HFF-Myc (cell line): Measurements from ENCODE around the gene ELF3.
"Not testable (repeated sequence)": the region's sequence is repeated elsewhere in the genome, so short reads cannot be mapped to it uniquely, and the experiment has no call there.

ENCODE experiments used
- DNase-seq: peaks from one replicate; pipeline ENCODE4 v3.0.0-alpha.2; 2011; ENCODE audit warnings: low read depth; ENCODE audit errors: extremely low read depth
- H3K4me3 ChIP-seq: replicated peaks from 2 replicates; pipeline ENCODE4 v1.5.1; 2011; ENCODE audit warnings: low read depth, mild to moderate bottlenecking, control low read depth, low read length
- TF ChIP-seq, protein P1 (sequence below): IDR thresholded peaks from 2 replicates; pipeline ENCODE4 v1.5.1; 2012; ENCODE audit warnings: mild to moderate bottlenecking, low read depth, low read length, control low read depth; ENCODE audit errors: missing control alignments

The ELF3 gene

DNA sequence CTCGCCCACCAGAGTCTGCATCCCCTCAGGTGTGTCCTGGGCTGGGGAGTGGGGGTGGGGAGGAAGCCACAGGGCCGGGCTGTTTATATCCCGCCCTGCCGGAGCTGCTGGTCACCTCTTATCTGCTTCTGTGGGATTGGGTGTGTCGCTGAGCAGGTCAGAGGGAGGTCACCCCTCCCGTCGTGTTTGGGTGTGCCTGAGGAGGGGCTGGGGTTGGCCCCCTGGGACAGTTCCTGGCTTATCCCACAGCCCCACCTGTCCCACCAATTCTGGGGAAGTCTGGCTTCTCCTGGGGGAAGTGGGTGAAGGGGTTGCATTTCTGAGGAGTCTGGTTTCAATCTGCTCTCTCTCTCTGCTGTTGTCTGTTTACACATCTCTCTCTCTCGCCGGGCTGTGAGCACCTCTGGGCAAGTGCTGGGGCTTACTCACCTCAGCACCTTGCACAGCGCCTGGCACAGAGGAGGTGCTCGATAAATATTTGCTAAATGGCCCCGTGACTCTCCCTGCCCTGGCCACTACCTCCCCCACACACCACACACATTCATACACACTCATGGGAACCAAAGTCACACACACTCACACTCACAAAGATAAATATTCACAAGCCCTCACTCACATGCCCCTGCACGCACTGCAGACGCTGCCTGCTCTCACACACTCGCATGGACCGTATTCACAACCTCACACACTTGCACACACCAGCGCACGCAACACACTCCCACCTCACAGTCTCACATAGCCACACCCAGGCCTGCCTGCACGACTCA, 8.3 kb downstream of the ELF3 start:
- H3K4me3 ChIP-seq, result no peak overlapping the region
- no peak for DNase-seq

DNA sequence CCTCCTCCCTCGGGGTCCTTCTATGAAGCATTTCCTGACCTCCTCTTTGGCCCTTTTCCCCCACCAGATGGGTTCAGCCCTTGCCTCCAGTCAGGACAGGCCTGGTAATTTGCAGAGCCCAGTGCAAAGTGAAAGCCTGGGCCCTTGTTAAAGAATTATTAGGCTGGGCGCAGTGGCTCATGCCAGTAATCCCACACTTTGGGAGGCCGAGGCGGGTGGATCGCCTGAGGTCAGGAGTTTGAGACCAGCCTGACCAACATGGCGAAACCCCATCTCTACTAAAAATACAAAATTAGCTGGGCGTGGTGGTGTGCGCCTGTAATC, 8.8 kb downstream of the ELF3 start:
- DNase-seq, H3K4me3 ChIP-seq: not testable (repeated sequence)

More for the DNA sequence above, 8.3 kb downstream of the ELF3 start:
- TF ChIP-seq, protein P1, sequence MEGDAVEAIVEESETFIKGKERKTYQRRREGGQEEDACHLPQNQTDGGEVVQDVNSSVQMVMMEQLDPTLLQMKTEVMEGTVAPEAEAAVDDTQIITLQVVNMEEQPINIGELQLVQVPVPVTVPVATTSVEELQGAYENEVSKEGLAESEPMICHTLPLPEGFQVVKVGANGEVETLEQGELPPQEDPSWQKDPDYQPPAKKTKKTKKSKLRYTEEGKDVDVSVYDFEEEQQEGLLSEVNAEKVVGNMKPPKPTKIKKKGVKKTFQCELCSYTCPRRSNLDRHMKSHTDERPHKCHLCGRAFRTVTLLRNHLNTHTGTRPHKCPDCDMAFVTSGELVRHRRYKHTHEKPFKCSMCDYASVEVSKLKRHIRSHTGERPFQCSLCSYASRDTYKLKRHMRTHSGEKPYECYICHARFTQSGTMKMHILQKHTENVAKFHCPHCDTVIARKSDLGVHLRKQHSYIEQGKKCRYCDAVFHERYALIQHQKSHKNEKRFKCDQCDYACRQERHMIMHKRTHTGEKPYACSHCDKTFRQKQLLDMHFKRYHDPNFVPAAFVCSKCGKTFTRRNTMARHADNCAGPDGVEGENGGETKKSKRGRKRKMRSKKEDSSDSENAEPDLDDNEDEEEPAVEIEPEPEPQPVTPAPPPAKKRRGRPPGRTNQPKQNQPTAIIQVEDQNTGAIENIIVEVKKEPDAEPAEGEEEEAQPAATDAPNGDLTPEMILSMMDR, result no peak

DNA sequence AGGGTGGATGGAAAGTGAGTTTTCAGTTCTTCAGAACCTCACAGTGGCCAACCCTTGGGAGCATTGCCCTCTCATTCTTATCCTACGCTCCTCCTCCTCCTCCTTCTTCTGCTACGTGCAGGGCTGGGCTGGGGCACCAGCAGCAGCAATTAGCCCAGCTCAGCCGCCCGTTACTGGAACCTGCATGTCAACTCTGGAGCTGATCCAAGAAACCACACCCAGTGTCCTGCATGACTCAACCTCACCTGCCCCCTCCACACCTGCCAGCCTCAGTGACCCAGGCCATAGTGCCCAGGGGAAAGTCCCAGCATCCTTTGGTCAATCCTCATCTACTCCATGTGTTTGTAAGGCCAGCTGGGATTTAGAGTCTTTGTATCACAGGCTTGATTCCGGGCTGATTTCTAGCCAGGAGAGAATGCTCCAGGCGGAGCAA, 12.6 kb downstream of the ELF3 start:
- TF ChIP-seq, protein P1, result no peak
- no peak for DNase-seq
- no peak overlapping the region for H3K4me3 ChIP-seq

DNA sequence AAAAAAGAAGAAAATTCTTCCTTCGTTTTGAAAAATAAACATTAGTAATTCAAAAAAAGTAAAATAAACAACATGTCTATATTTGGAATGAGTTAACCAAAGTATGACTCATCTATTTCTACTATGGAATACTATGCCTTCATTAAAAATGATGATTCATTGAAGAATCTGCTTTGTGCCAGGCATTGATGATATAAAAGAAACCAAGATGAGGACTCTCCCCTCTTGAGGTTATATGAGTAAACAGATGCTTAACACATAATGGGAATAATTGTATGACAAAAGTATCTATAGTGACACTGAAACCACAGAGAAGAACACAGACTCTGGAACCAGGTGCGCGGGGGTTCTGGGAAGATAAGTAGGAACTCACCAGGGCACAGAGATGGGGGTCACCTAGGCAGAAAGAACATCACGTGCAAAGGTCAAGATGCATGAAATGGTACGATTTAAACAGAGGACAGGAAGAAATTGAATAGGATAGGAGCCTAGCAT, 18.8 kb downstream of the ELF3 start:
- TF ChIP-seq, protein P1, result no peak
- DNase-seq, result peak; percentile 40
- H3K4me3 ChIP-seq, result no peak overlapping the region

- DNase-seq, result no peak
- no peak overlapping the region for H3K4me3 ChIP-seq
- TF ChIP-seq, protein P1, result no peak
Observed at GRCh38 chr1:202029727-202030126, 19.3 kb downstream of the ELF3 start.

DNA sequence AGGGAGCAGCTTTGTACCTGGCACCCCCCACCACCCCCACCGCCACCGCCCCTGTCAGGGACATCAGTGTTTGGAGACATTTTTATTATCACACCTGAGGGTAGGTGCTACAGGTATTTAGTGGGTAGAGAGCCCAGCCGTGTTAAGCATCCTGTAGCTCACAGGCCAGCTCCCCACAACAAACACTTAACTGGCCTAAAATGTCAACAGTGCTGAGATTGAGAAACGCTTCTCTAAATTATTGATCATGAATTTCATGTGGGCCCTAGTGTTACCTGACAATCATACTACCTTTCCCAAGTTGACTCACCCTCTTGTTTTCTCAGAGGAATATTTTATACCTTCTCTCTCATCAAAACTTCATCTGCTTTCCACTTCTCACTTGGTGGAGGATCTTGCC, 21.4 kb downstream of the ELF3 start:
- TF ChIP-seq, protein P1, result no peak
- no peak for DNase-seq

DNA sequence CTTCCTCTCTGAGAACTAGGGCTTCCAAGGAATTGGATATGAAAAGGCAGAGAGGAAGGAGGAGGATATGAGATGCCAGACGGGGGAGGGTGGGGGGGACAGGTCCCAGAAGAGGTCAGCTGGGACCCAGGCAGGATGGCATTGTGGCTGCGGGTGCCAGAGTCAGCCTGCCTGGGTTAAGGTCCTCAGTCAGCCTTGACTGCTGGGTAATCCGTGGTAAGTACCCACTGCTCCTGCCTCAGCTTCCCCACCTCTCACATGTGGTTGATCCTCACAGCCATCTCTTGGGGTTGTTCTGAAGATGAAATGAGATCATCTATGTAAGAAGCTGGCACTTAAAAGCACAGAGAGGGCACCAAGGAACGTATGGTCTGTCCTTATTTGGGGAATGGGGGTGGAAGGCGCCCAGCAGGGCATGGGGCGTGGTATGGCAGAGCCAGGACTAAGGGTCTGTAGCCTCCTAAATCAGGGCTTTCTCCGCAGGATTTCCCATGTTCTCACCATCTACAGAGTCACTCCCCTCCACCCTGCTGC, 23.8 kb downstream of the ELF3 start:
- TF ChIP-seq, protein P1, result no peak
- DNase-seq, result no peak
- no peak overlapping the region for H3K4me3 ChIP-seq

More for the DNA sequence above, 21.4 kb downstream of the ELF3 start:
- H3K4me3 ChIP-seq, result no peak overlapping the region
